ENCODE data around the gene LTO1.

The LTO1 gene

DNA sequence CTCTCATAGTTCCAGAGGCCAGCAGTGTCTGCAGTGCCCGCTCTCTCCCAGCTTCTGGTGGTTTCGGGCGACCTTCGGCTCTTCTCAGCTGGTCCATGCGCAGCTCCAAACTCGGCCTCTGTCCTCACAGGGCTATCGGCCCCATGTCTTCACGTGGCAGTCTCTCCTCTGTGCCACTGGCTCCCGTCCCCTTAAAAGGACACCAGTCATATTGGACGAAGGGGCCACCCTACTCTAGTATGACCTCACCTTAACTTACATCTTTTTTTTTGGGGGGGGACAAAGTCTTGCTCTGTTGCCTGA lies 13.8 kb downstream of the LTO1 start:
- Histone ChIP-seq H3K4me1 (ENCODE audit: control insufficient read depth, insufficient read depth, low read length) (peaks cover 5% of the 10 kb centered on the region), H3K36me3 (ENCODE audit: control insufficient read depth, insufficient read depth, low read length) (peaks cover 2% of the 10 kb centered on the region), H3K9ac (ENCODE audit: low read depth, low read length) (no peak overlapping the region), H3K9me3 (ENCODE audit: control insufficient read depth, insufficient read depth, low read length) (no peaks in the 10 kb centered on the region), H3K27me3 (ENCODE audit: control insufficient read depth, insufficient read depth, low read length) (no peaks in the 10 kb centered on the region), H3K4me3 (ENCODE audit: low read depth, low read length) (no peak overlapping the region)

DNA sequence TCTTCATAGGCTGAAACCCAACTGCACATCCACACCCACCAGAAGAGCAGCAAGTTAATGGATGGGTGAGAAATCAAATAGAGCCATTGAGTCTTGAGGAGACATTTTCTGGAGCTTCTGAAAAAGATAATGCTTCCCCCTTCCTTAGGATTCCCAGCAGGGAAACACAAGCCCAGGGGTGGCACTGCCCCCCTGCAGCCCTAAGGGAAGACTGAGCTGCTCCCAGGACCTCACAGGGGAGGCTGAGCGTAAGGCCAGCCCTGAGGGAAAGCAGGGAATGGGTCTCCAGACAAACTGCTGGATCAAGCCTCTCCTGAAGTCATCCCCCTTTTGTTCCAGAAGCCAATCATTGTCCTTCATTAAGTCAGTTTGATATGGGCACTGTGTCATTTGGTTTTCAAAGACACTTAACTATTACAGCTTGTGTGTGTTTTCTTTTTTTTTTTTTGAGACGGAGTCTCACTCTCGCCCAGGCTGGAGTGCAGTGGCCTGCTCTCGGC lies 15.1 kb downstream of the LTO1 start:
- Histone ChIP-seq H3K36me3 (ENCODE audit: control insufficient read depth, insufficient read depth, low read length) (no peaks in the 10 kb centered on the region), H3K9me3 (ENCODE audit: control insufficient read depth, insufficient read depth, low read length) (no peaks in the 10 kb centered on the region), H3K9ac (ENCODE audit: low read depth, low read length) (no peak overlapping the region), H3K4me3 (ENCODE audit: low read depth, low read length) (no peak overlapping the region), H3K27me3 (ENCODE audit: control insufficient read depth, insufficient read depth, low read length) (no peaks in the 10 kb centered on the region), H3K4me1 (ENCODE audit: control insufficient read depth, insufficient read depth, low read length) (peaks cover 5% of the 10 kb centered on the region)

DNA sequence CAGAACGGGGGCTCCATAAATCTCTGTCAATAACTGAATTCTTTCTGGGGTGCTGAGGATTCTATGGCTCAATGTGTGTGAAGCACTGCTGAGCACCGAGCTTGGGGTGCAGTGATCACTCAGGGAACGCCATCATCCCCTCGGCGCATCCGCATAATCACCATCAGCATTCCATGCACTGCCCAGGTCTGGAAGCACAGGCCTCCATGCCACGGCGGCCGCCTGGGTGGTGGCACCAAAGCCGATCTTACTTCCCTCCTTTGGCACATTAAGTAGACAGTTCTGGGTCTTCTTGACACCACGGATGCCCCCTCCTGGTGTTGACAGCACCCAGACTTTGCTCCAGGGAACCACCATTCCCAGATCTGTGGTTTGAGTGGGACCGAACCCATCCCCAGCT lies 15.6 kb downstream of the LTO1 start:
- H3K4me1 ChIP-seq (ENCODE audit: control insufficient read depth, insufficient read depth, low read length): peaks cover 5% of the 10 kb centered on the region
- H3K27me3 ChIP-seq (ENCODE audit: control insufficient read depth, insufficient read depth, low read length): no peaks in the 10 kb centered on the region
- no peaks in the 10 kb centered on the region for H3K36me3 ChIP-seq (ENCODE audit: control insufficient read depth, insufficient read depth, low read length)
- no peak overlapping the region for H3K9ac ChIP-seq (ENCODE audit: low read depth, low read length)
- no peak overlapping the region for H3K4me3 ChIP-seq (ENCODE audit: low read depth, low read length)
- no peaks in the 10 kb centered on the region for H3K9me3 ChIP-seq (ENCODE audit: control insufficient read depth, insufficient read depth, low read length)

DNA sequence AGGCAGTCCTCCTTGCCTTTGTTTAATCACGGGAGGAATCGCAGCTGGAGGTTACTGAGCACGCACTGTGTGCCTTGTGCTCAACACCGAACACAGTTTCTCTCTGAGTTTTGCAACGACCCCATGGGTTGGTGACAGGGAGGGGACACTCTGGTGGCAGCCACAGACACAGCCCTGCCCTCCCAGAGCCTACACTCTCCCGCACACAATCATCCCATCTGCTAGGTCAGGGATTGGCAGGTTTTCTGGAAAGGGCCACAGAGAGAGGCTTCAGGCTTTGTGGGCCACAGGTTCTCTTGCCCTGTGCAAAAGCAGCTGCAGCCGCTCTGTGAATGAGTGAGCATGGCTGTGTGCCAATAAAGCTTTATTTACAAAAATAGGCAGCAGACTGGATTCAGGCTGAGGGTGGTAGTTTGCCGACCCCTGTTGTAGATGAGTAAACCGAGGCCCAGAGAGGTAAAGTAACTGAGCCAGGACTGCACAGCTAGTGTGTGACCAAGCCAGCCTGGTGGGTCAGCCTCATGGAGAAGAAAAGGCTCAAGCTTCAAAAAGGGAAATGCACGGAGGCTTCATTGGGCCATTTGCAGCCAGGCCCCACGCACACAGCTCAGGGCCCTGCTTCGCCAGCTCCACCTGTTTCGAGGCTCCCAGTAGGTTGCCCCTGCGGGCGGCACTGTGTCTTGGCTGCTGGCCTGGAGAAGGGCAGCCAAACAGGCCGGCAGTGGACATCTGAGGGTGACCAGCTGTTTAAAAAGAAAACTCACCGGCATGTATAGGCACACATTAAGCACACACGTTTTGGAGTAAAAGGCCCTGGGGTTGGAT lies 16.3 kb downstream of the LTO1 start:
- Histone ChIP-seq H3K4me1 (ENCODE audit: control insufficient read depth, insufficient read depth, low read length) (peaks cover 5% of the 10 kb centered on the region), H3K27me3 (ENCODE audit: control insufficient read depth, insufficient read depth, low read length) (no peaks in the 10 kb centered on the region), H3K36me3 (ENCODE audit: control insufficient read depth, insufficient read depth, low read length) (peaks cover 1% of the 10 kb centered on the region), H3K9me3 (ENCODE audit: control insufficient read depth, insufficient read depth, low read length) (no peaks in the 10 kb centered on the region), H3K4me3 (ENCODE audit: low read depth, low read length) (no peak overlapping the region), H3K9ac (ENCODE audit: low read depth, low read length) (no peak overlapping the region)

GRCh38 chr11:69657911-69658625 lies 17.1 kb downstream of the LTO1 start:
- Histone ChIP-seq H3K9ac (ENCODE audit: low read depth, low read length) (peak overlapping the region; percentile 26), H3K27me3 (ENCODE audit: control insufficient read depth, insufficient read depth, low read length) (no peaks in the 10 kb centered on the region), H3K9me3 (ENCODE audit: control insufficient read depth, insufficient read depth, low read length) (no peaks in the 10 kb centered on the region), H3K36me3 (ENCODE audit: control insufficient read depth, insufficient read depth, low read length) (peaks cover 3% of the 10 kb centered on the region), H3K4me1 (ENCODE audit: control insufficient read depth, insufficient read depth, low read length) (peaks cover 5% of the 10 kb centered on the region), H3K4me3 (ENCODE audit: low read depth, low read length) (no peak overlapping the region)

DNA sequence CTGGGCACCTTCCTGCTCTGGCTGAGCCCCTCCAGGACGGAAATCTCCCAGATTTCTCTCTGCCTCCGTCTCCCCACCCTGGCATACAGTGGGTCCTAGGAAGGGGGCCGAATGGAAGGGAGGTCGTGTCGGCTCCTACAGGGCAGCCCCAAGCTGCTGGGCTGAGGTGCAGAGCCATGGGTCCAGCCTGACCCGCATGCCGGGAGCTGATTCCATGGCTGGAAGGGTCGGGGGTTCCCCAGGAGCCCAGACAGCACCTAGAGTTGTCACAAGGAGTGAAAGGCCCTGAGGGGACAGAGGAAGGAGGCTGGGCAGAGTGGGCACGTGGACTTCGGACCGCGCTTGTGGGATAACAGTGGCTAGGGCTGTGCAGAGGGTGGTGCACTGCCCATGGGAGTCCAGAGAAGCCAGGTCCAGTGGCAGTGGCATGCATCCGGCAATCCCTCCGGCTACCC lies 17.7 kb downstream of the LTO1 start:
- peak overlapping the region; percentile 26 for H3K9ac ChIP-seq (ENCODE audit: low read depth, low read length)
- no peaks in the 10 kb centered on the region for H3K27me3 ChIP-seq (ENCODE audit: control insufficient read depth, insufficient read depth, low read length)
- H3K9me3 ChIP-seq (ENCODE audit: control insufficient read depth, insufficient read depth, low read length): no peaks in the 10 kb centered on the region

DNA sequence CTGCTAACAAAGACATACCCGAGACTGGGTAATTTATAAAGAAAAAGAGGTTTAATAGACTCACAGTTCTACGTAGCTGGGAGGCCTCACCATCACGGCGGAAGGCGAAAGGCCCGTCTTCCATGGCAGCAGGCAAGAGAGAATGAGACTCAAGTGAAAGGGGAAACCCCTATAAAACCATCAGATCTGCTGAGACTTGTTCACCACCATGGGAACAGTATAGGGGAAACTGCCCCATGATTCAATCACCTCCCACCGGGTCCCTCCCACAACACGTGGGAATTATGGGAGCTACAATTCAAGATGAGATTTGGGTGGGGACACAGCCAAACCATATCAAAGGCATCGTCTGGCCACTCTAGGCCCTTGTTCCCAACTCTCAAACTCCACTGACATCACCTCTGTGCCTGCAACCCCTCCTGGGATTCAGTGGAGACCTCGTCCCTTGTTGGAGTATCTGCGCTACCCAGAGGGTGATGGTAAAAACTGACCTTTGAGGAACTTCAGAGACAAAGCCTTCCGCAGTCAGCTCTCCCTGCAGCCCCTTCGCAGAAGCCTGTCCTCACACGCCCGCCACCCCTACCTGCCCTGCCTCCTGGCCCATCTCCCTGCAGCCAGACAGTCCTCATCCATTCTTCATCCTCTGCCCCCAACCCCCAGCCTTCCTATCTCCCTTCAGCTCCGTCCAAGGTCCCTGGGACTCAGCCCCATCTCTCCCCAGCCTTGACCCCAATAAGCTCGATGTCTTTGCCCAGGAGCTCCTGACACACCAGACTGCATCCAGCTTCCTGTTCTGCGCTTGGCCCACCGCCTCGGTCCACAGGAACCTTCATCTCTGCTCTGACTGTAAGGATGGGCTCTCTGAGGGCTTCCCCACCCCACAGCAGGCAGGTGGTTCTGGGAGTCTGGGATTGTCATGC lies 18.4 kb downstream of the LTO1 start:
- H3K27me3 ChIP-seq (ENCODE audit: control insufficient read depth, insufficient read depth, low read length): no peaks in the 10 kb centered on the region

More for the DNA sequence above, 17.7 kb downstream of the LTO1 start:
- Histone ChIP-seq H3K4me3 (ENCODE audit: low read depth, low read length) (no peak overlapping the region), H3K36me3 (ENCODE audit: control insufficient read depth, insufficient read depth, low read length) (peaks cover 3% of the 10 kb centered on the region), H3K4me1 (ENCODE audit: control insufficient read depth, insufficient read depth, low read length) (peaks cover 5% of the 10 kb centered on the region)

GRCh38 chr11:69655479-69656428 lies 19.4 kb downstream of the LTO1 start:
- H3K27me3 ChIP-seq (ENCODE audit: control insufficient read depth, insufficient read depth, low read length): no peaks in the 10 kb centered on the region
- no peak overlapping the region for H3K4me3 ChIP-seq (ENCODE audit: low read depth, low read length)
- no peak overlapping the region for H3K9ac ChIP-seq (ENCODE audit: low read depth, low read length)
- H3K4me1 ChIP-seq (ENCODE audit: control insufficient read depth, insufficient read depth, low read length): peaks cover 5% of the 10 kb centered on the region
- peaks cover 8% of the 10 kb centered on the region for H3K36me3 ChIP-seq (ENCODE audit: control insufficient read depth, insufficient read depth, low read length)
- H3K9me3 ChIP-seq (ENCODE audit: control insufficient read depth, insufficient read depth, low read length): no peaks in the 10 kb centered on the region

More for the DNA sequence above, 18.4 kb downstream of the LTO1 start:
- peaks cover 3% of the 10 kb centered on the region for H3K36me3 ChIP-seq (ENCODE audit: control insufficient read depth, insufficient read depth, low read length)
- no peak overlapping the region for H3K4me3 ChIP-seq (ENCODE audit: low read depth, low read length)
- no peaks in the 10 kb centered on the region for H3K9me3 ChIP-seq (ENCODE audit: control insufficient read depth, insufficient read depth, low read length)
- H3K4me1 ChIP-seq (ENCODE audit: control insufficient read depth, insufficient read depth, low read length): peaks cover 5% of the 10 kb centered on the region
- H3K9ac ChIP-seq (ENCODE audit: low read depth, low read length): peak overlapping the region; percentile 26

DNA sequence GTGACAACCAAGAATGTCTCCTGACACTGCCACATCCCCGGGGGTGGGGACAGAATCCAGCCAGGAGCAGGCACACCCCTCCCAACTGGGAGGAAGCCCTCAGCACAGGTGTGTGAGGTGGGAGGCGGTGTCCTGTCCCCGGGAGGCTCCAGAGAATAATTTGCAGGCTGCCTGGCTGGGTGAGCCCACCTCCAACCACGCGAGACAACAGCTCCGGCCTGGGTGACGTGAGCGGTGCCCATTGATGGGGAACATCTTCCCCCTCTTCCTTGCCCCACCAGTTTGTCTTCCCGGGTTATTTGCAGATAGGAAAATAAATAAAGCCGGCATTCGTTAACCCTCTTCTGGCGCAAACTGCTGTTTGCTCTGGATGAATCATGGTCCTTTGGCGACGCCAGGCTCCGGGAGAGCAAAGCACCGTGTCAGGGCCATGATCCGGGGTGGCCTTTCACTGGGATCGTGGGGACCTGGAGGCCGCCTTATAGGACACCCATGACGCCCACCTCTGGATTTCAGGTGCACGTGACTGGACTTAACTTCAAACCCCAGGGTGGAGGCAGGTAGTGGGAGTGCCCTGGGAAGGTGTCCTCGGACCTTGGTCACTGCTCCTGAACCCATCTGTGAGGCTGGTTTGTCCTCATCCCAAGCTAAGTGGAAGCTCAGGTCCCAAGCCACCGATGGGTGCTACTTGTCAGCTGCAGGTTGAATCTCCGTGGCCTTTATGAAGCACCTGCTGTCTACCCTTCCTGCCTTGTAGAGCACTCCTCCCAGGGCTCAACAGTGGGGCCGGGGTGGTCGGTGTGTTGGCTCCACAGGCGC lies 20.3 kb downstream of the LTO1 start:
- no peaks in the 10 kb centered on the region for H3K27me3 ChIP-seq (ENCODE audit: control insufficient read depth, insufficient read depth, low read length)
- peaks cover 5% of the 10 kb centered on the region for H3K4me1 ChIP-seq (ENCODE audit: control insufficient read depth, insufficient read depth, low read length)
- peaks cover 12% of the 10 kb centered on the region for H3K36me3 ChIP-seq (ENCODE audit: control insufficient read depth, insufficient read depth, low read length)
- H3K9ac ChIP-seq (ENCODE audit: low read depth, low read length): no peak overlapping the region
- H3K4me3 ChIP-seq (ENCODE audit: low read depth, low read length): no peak overlapping the region
- no peaks in the 10 kb centered on the region for H3K9me3 ChIP-seq (ENCODE audit: control insufficient read depth, insufficient read depth, low read length)

- Histone ChIP-seq H3K36me3 (ENCODE audit: control insufficient read depth, insufficient read depth, low read length) (peaks cover 20% of the 10 kb centered on the region), H3K9me3 (ENCODE audit: control insufficient read depth, insufficient read depth, low read length) (no peaks in the 10 kb centered on the region), H3K27me3 (ENCODE audit: control insufficient read depth, insufficient read depth, low read length) (no peaks in the 10 kb centered on the region), H3K4me3 (ENCODE audit: low read depth, low read length) (no peak overlapping the region), H3K4me1 (ENCODE audit: control insufficient read depth, insufficient read depth, low read length) (peaks cover 5% of the 10 kb centered on the region), H3K9ac (ENCODE audit: low read depth, low read length) (no peak overlapping the region)
Observed at GRCh38 chr11:69654001-69654659, 21.0 kb downstream of the LTO1 start.

All from iPS-15b (cell line).